ENCODE data around the gene LLGL2. TPM values are rescaled to one million over a fixed set of nuclear protein-coding genes. Genes with fewer than 3 reads are reported as not detected.

LLGL2 gene
- total RNA-seq, 1 experiment from 2014 or later = 10.8 TPM

GRCh38 chr17:75499313-75500022, 26.0 kb upstream of the LLGL2 start:
- no TSS peak for BruUV-seq (replicated peaks)
- Histone ChIP-seq H3K9me3 (ENCODE audit: low read depth, low read length, poor library complexity, severe bottlenecking) (no peaks in the 10 kb centered on the region), H3K4me1 (ENCODE audit: insufficient read depth, low read length, poor library complexity, severe bottlenecking) (no peaks in the 10 kb centered on the region), H3K27ac (ENCODE audit: low read depth, low read length, poor library complexity, severe bottlenecking) (no peak overlapping the region), H3K36me3 (ENCODE audit: insufficient read depth, low read length, poor library complexity, severe bottlenecking) (peaks cover 33% of the 10 kb centered on the region), H3K27me3 (replicated peaks; ENCODE audit: insufficient read depth, low read depth, low read length, poor library complexity) (no peaks in the 10 kb centered on the region), H3K4me3 (ENCODE audit: low read depth, low read length, poor library complexity, severe bottlenecking) (no peak overlapping the region)
- intact Hi-C loops (cut with micrococcal nuclease; ENCODE audit: unreplicated experiment) = no loop called here
- no peak for DNase-seq (ENCODE audit: low spot score)
- ChIA-PET CTCF (no interaction called here), POLR2A (ENCODE audit: low non-redundant PET) (no interaction called here)
- TF ChIP-seq CTCF (conservative IDR thresholded peaks at IDR 0.05; ENCODE audit: low read depth, low read length) (no peak), EZH2 (IDR thresholded peaks at IDR 0.05; ENCODE audit: borderline replicate concordance, low read depth, low read length, poor library complexity, severe bottlenecking) (no peak)

- Histone ChIP-seq H3K4me3 (ENCODE audit: low read depth, low read length, poor library complexity, severe bottlenecking) (no peak overlapping the region), H3K27ac (ENCODE audit: low read depth, low read length, poor library complexity, severe bottlenecking) (no peak overlapping the region), H3K9me3 (ENCODE audit: low read depth, low read length, poor library complexity, severe bottlenecking) (no peaks in the 10 kb centered on the region), H3K27me3 (replicated peaks; ENCODE audit: insufficient read depth, low read depth, low read length, poor library complexity) (no peaks in the 10 kb centered on the region), H3K4me1 (ENCODE audit: insufficient read depth, low read length, poor library complexity, severe bottlenecking) (no peaks in the 10 kb centered on the region), H3K36me3 (ENCODE audit: insufficient read depth, low read length, poor library complexity, severe bottlenecking) (peaks cover 35% of the 10 kb centered on the region)
- TF ChIP-seq CTCF (conservative IDR thresholded peaks at IDR 0.05; ENCODE audit: low read depth, low read length) (no peak), EZH2 (IDR thresholded peaks at IDR 0.05; ENCODE audit: borderline replicate concordance, low read depth, low read length, poor library complexity, severe bottlenecking) (no peak)
- ChIA-PET CTCF (no interaction called here), POLR2A (ENCODE audit: low non-redundant PET) (no interaction called here)
- no peak for DNase-seq (ENCODE audit: low spot score)
- intact Hi-C loops (cut with micrococcal nuclease; ENCODE audit: unreplicated experiment) = no loop called here
- BruUV-seq (replicated peaks) = TSS peak; percentile 25
Observed at GRCh38 chr17:75500419-75501216, 24.9 kb upstream of the LLGL2 start.

- H3K27ac ChIP-seq (ENCODE audit: low read depth, low read length, poor library complexity, severe bottlenecking) = no peak overlapping the region
- DNase-seq (ENCODE audit: low spot score) = no peak
- ChIA-PET CTCF (interaction anchor here (0.6 kb wide), 1 partner anchor 50 kb away, joined by 4 read pairs; no protein-coding TSS in a partner anchor), POLR2A (ENCODE audit: low non-redundant PET) (no interaction called here)
- no peaks in the 10 kb centered on the region for H3K4me1 ChIP-seq (ENCODE audit: insufficient read depth, low read length, poor library complexity, severe bottlenecking)
- peaks cover 32% of the 10 kb centered on the region for H3K36me3 ChIP-seq (ENCODE audit: insufficient read depth, low read length, poor library complexity, severe bottlenecking)
- H3K4me3 ChIP-seq (ENCODE audit: low read depth, low read length, poor library complexity, severe bottlenecking) = no peak overlapping the region
- intact Hi-C loops (cut with micrococcal nuclease; ENCODE audit: unreplicated experiment) = no loop called here
- no TSS peak for BruUV-seq (replicated peaks)
- TF ChIP-seq EZH2 (IDR thresholded peaks at IDR 0.05; ENCODE audit: borderline replicate concordance, low read depth, low read length, poor library complexity, severe bottlenecking) = no peak
- no peak for TF ChIP-seq CTCF (conservative IDR thresholded peaks at IDR 0.05; ENCODE audit: low read depth, low read length)
- no peaks in the 10 kb centered on the region for H3K27me3 ChIP-seq (replicated peaks; ENCODE audit: insufficient read depth, low read depth, low read length, poor library complexity)
- no peaks in the 10 kb centered on the region for H3K9me3 ChIP-seq (ENCODE audit: low read depth, low read length, poor library complexity, severe bottlenecking)
Observed at GRCh38 chr17:75501378-75502071, 24.0 kb upstream of the LLGL2 start.

All from A673 (cell line).